Sigmoid colon (tissue), 4 donors: Measurements from ENCODE around the gene SLC25A44.

ENCODE experiments used
- POLR2A ChIP-seq, 2 donors: fragments of 450-650 bp; IDR thresholded peaks; one replicate each; pipeline ENCODE4 v1.6.1; 2016; ENCODE audit warnings: antibody characterized with exemption in 2 of 2, mild to moderate bottlenecking in 2 of 2, moderate library complexity in 2 of 2
- POLR2AphosphoS5 ChIP-seq, 4 donors: sonication (generic); formaldehyde crosslinking; IDR thresholded peaks; one replicate each; pipeline ENCODE4 v1.6.1; 2017; ENCODE audit warnings: antibody characterized with exemption in 4 of 4
- TF ChIP-seq, protein P1 (sequence below), 4 experiments: fragments of 450-650 bp in 3 of 4; fragments of 200-600 bp in 1 of 4; IDR thresholded peaks; one replicate each; pipeline ENCODE4 v1.5.1; 2016 to 2019; ENCODE audit warnings: antibody characterized with exemption in 4 of 4, mild to moderate bottlenecking in 3 of 4, moderate library complexity in 2 of 4

DNA sequence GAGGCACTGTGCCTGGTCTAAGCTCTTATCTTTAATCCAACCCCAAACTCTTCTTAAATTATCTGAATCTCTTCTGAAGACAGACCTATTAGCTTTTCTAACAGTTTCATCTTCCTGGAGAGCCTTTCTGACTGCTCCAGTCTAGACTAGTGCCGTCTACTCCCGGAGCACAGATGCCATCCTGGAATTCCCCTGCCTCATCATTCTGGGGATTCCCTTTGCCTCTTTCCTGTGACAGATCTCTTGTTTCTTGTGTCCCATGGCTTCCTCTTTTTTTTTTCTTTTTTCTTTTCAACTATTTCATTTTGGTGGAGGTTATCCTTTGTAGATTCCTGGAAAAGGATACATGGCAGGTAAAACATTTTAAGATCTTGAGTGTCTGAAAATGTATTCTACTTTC, 28.8 kb upstream of the SLC25A44 start:
- TF ChIP-seq POLR2A (IDR thresholded peaks at IDR 0.05): no peak
- TF ChIP-seq, protein P1, sequence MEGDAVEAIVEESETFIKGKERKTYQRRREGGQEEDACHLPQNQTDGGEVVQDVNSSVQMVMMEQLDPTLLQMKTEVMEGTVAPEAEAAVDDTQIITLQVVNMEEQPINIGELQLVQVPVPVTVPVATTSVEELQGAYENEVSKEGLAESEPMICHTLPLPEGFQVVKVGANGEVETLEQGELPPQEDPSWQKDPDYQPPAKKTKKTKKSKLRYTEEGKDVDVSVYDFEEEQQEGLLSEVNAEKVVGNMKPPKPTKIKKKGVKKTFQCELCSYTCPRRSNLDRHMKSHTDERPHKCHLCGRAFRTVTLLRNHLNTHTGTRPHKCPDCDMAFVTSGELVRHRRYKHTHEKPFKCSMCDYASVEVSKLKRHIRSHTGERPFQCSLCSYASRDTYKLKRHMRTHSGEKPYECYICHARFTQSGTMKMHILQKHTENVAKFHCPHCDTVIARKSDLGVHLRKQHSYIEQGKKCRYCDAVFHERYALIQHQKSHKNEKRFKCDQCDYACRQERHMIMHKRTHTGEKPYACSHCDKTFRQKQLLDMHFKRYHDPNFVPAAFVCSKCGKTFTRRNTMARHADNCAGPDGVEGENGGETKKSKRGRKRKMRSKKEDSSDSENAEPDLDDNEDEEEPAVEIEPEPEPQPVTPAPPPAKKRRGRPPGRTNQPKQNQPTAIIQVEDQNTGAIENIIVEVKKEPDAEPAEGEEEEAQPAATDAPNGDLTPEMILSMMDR (IDR thresholded peaks at IDR 0.05): no peak
- no peak for TF ChIP-seq POLR2AphosphoS5 (IDR thresholded peaks at IDR 0.05)
